GM23338 (cell line): ENCODE measurements around the gene MARCHF7.

Experiments
- CREB1 ChIP-seq: fragments of 250-450 bp; sonication (Bioruptor Pico); IDR thresholded peaks from 2 replicates; pipeline ENCODE4 v1.5.0; 2020; ENCODE audit warnings: low read depth, mild to moderate bottlenecking, moderate library complexity
- EZH2phosphoT487 ChIP-seq: fragments of 200-600 bp; sonication (generic); IDR thresholded peaks from one replicate; pipeline ENCODE4 v1.8.1; 2018; ENCODE audit warnings: antibody characterized with exemption; ENCODE audit not compliant: unreplicated experiment
- NANOG ChIP-seq: IDR thresholded peaks from 2 replicates; pipeline ENCODE4 v1.6.1; 2016; ENCODE audit warnings: antibody characterized with exemption, borderline replicate concordance
- POLR2AphosphoS5 ChIP-seq: IDR thresholded peaks from 2 replicates; pipeline ENCODE4 v1.6.1; 2016; ENCODE audit warnings: antibody characterized with exemption, low read depth
- TF ChIP-seq, protein P1 (sequence below), 2 experiments: fragments of 200-600 bp in 1 of 2; sonication (generic) in 1 of 2; conservative IDR thresholded peaks; 2 replicates each; pipeline versions ENCODE4 v1.5.1 to v1.6.1; 2016 to 2017; ENCODE audit warnings: antibody characterized with exemption in 2 of 2, low read depth in 2 of 2, mild to moderate bottlenecking in 2 of 2, moderate library complexity in 1 of 2
- TF ChIP-seq, protein P2 (sequence below): IDR thresholded peaks from one replicate; pipeline ENCODE4 v1.6.1; 2018; ENCODE audit warnings: antibody characterized with exemption; ENCODE audit not compliant: unreplicated experiment

DNA sequence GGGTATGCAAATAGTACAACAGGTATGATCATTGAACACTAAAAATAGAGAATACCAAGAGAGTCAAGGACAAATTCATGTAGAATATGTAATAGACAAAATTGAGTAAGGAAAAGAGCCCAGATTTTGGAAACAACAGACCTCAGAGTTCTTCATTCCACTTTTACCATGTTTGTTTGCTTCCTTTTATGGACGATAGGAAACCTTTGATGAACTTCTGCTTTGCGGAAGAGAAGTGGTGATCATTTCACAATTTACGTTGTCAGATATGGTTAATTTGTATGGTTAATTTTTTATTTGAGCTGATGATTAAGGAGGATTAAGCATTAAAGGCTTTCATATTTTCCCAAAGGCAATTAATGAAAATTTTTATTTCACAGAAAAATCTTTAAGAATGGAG is 16.3 kb downstream of the MARCHF7 start:
- TF ChIP-seq POLR2AphosphoS5 (no peak), CREB1 (CRISPR knock-in tag) (no peak), EZH2phosphoT487 (no peak), NANOG (no peak)
- TF ChIP-seq, protein P1, sequence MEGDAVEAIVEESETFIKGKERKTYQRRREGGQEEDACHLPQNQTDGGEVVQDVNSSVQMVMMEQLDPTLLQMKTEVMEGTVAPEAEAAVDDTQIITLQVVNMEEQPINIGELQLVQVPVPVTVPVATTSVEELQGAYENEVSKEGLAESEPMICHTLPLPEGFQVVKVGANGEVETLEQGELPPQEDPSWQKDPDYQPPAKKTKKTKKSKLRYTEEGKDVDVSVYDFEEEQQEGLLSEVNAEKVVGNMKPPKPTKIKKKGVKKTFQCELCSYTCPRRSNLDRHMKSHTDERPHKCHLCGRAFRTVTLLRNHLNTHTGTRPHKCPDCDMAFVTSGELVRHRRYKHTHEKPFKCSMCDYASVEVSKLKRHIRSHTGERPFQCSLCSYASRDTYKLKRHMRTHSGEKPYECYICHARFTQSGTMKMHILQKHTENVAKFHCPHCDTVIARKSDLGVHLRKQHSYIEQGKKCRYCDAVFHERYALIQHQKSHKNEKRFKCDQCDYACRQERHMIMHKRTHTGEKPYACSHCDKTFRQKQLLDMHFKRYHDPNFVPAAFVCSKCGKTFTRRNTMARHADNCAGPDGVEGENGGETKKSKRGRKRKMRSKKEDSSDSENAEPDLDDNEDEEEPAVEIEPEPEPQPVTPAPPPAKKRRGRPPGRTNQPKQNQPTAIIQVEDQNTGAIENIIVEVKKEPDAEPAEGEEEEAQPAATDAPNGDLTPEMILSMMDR (conservative IDR thresholded peaks at IDR 0.05; ENCODE audit: low read depth in 2 of 2) = no peak
- TF ChIP-seq, protein P2, sequence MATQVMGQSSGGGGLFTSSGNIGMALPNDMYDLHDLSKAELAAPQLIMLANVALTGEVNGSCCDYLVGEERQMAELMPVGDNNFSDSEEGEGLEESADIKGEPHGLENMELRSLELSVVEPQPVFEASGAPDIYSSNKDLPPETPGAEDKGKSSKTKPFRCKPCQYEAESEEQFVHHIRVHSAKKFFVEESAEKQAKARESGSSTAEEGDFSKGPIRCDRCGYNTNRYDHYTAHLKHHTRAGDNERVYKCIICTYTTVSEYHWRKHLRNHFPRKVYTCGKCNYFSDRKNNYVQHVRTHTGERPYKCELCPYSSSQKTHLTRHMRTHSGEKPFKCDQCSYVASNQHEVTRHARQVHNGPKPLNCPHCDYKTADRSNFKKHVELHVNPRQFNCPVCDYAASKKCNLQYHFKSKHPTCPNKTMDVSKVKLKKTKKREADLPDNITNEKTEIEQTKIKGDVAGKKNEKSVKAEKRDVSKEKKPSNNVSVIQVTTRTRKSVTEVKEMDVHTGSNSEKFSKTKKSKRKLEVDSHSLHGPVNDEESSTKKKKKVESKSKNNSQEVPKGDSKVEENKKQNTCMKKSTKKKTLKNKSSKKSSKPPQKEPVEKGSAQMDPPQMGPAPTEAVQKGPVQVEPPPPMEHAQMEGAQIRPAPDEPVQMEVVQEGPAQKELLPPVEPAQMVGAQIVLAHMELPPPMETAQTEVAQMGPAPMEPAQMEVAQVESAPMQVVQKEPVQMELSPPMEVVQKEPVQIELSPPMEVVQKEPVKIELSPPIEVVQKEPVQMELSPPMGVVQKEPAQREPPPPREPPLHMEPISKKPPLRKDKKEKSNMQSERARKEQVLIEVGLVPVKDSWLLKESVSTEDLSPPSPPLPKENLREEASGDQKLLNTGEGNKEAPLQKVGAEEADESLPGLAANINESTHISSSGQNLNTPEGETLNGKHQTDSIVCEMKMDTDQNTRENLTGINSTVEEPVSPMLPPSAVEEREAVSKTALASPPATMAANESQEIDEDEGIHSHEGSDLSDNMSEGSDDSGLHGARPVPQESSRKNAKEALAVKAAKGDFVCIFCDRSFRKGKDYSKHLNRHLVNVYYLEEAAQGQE = no peak
